Peyer's patch (tissue), 4 donors: ENCODE data around the gene SAMM50.

Source experiments
- CTCF ChIP-seq, 6 experiments: fragments of 450-650 bp in 4 of 6; fragments of 200-600 bp in 2 of 6; sonication (generic) in 1 of 6; IDR thresholded peaks; one replicate each; pipeline ENCODE4 v1.5.1; 2017 to 2019; ENCODE audit warnings: antibody characterized with exemption in 6 of 6, mild to moderate bottlenecking in 3 of 6, moderate library complexity in 1 of 6
- POLR2A ChIP-seq, 2 donors: fragments of 450-650 bp; IDR thresholded peaks; one replicate each; pipeline ENCODE4 v1.5.1; 2017; ENCODE audit warnings: antibody characterized with exemption in 2 of 2, mild to moderate bottlenecking in 2 of 2, moderate library complexity in 2 of 2

GRCh38 chr22:43967069-43967468, 11.8 kb downstream of the SAMM50 start:
- no peak for TF ChIP-seq CTCF (IDR thresholded peaks at IDR 0.05)
- TF ChIP-seq POLR2A (IDR thresholded peaks at IDR 0.05) = no peak
